SK-N-SH (cell line): ENCODE results near the gene WFIKKN1.

ENCODE experiments used
- CHD2 ChIP-seq: fragments of 150-350 bp; IDR thresholded peaks from 2 replicates; pipeline ENCODE4 v1.6.1; 2018; ENCODE audit warnings: low read length; ENCODE audit not compliant: partially characterized antibody
- CTCF ChIP-seq: fragments of 200-600 bp; sonication (generic); IDR thresholded peaks from 2 replicates; pipeline ENCODE4 v1.6.1; 2017; ENCODE audit warnings: antibody characterized with exemption, mild to moderate bottlenecking, moderate library complexity
- EP300 ChIP-seq, 2 experiments: IDR thresholded peaks; 2 replicates each; pipeline versions ENCODE4 v1.4.0 to v1.6.1; 2012; ENCODE audit warnings: borderline replicate concordance in 1 of 2, low read depth in 1 of 2, low read length in 1 of 2
- EZH2phosphoT487 ChIP-seq: fragments of 200-600 bp; sonication (generic); IDR thresholded peaks from 2 replicates; pipeline ENCODE4 v1.6.1; 2017; ENCODE audit warnings: low read depth, mixed run types, mild to moderate bottlenecking, antibody characterized with exemption, moderate library complexity, borderline replicate concordance
- FOXM1 ChIP-seq: IDR thresholded peaks from 2 replicates; pipeline ENCODE4 v1.4.0; 2012; ENCODE audit warnings: low read depth, mild to moderate bottlenecking
- MEF2A ChIP-seq: IDR thresholded peaks from 2 replicates; pipeline ENCODE4 v1.4.0; 2012; ENCODE audit warnings: low read depth, borderline replicate concordance
- RCOR1 ChIP-seq: fragments of 150-350 bp; IDR thresholded peaks from 2 replicates; pipeline ENCODE4 v1.6.1; 2017; ENCODE audit warnings: antibody characterized with exemption, low read length
- REST ChIP-seq: IDR thresholded peaks from 2 replicates; pipeline ENCODE4 v1.6.1; 2012; ENCODE audit warnings: mild to moderate bottlenecking, low read depth, low read length, moderate library complexity
- SIN3A ChIP-seq: IDR thresholded peaks from 2 replicates; pipeline ENCODE4 v1.6.1; 2012; ENCODE audit warnings: low read depth, mild to moderate bottlenecking, low read length, moderate library complexity, borderline replicate concordance
- SMC3 ChIP-seq: IDR thresholded peaks from 2 replicates; pipeline ENCODE4 v1.6.1; 2012; ENCODE audit warnings: low read depth, low read length, improper control_type of control experiment
- USF2 ChIP-seq: fragments of 150-350 bp; IDR thresholded peaks from 2 replicates; pipeline ENCODE4 v1.6.1; 2017; ENCODE audit warnings: antibody characterized with exemption, low read length, low read depth, borderline replicate concordance
- YY1 ChIP-seq: IDR thresholded peaks from 2 replicates; pipeline ENCODE4 v1.4.0; 2012; ENCODE audit warnings: low read depth, mild to moderate bottlenecking

GRCh38 chr16:634996-635395 lies 4.2 kb downstream of the WFIKKN1 start:
- TF ChIP-seq USF2: no peak
- TF ChIP-seq RCOR1: no peak
- no peak for TF ChIP-seq CTCF
- TF ChIP-seq EP300 (IDR thresholded peaks at IDR 0.05; ENCODE audit: borderline replicate concordance in 1 of 2, low read depth in 1 of 2, low read length in 1 of 2): no peak
- TF ChIP-seq SMC3: no peak
- no peak for TF ChIP-seq CHD2
- TF ChIP-seq SIN3A: no peak
- TF ChIP-seq REST: no peak
- no peak for TF ChIP-seq EZH2phosphoT487
- no peak for TF ChIP-seq MEF2A
- no peak for TF ChIP-seq FOXM1
- no peak for TF ChIP-seq YY1
